ENCODE measurements around the gene EYA2.

EYA2 gene

DNA sequence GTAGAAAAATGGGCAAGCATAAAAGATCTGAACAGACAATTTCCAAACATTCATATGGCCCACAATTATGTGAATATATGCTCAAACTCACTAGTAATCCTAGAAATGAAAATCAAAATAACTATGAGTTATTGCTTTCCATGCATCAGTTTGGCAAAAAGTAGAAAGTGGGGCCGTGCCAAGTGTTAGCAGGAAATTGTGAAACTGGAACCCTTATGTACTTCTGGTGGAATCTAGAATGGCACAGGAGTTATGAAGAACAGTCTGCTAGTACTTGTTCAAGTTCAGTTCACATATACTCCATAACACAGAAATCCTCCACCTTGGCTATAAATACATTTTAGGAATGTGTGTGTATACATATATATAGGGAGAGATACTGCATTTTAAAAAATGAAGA is 89.8 kb downstream of the EYA2 start:
- DNase-seq: no peak

DNA sequence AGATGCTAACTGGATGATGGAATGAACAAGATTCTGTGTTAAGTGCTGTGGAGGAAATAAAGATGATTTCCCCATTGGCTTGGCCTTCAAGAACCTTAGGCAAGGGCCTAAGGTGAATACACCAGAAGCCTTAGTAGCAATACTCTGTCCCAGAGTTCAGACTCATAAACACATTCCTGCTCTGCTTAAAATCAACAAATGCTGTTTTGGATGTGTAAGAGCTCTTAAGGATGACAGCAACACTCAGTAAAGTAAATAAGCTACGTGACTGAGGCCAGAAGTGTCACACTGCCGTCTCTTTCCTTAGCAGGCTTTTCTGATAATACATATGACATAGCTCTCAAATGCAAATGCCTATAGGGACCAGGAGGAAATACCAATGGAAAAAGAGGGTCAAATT is 90.6 kb downstream of the EYA2 start:
- DNase-seq: no peak

DNA sequence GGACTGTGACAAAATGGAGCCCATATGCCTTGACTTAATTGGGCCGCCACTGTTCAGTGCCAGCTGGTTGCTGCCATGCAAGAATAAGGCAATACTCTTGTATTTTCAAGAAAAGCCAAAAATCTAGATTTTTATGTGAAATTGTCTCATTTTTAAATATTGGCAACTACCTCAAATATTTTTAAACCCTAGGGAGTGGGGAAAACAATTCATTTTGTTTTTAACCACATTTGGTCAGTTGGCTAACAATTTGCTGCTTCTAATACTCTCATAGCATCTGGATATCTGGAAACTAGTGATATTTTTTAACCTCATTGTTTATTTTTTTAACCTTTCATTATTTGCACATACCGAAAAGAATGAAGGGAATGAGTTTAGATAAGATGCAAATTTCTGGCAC is 91.0 kb downstream of the EYA2 start:
- no peak for DNase-seq

DNA sequence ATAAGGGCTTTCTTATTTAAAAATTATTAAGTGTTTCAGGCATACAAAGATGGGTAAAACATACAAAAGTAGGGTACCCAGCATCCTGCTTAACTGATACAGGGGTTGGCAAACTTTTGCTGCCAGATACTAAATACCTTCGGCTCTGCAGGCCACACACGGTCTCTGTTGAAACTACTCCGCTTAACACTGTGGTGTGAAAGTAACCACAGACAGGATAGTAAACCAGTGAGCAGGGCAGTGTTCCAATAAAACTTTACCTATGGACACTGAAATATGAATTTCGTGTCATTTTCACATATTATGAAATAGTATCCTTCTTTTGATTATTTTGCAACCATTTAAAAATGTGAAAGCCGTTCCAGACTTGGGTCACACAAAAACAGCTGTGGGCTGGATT is 92.4 kb downstream of the EYA2 start:
- no peak for DNase-seq

DNA sequence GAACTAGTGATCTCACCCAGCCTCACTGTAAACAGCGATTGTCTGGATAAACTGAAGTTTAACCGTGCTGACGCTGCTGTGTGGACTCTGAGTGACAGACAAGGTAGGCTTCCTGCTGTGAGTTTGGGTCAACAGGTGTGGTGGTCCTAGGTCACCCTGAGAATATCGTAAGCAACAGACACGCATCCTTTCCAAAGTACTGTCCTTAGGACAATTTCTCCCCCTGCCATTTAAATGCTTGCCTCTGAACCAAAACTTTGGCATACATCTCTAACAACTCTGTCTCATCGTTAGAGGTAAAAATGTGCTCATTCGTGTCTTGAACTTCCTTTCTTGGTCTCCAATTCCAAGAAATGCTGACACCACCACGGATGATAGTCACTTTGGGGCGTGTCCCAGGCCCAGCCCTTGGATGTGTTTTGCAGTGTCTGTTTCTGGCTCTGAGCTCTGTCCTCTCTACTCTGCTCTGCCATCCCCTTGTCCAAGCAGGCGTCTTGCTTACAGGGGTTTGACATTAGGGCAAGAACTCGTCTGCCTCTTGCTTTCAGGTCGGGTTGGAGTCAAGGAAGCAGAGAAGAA is 95.5 kb downstream of the EYA2 start:
- DNase-seq: no peak

DNA sequence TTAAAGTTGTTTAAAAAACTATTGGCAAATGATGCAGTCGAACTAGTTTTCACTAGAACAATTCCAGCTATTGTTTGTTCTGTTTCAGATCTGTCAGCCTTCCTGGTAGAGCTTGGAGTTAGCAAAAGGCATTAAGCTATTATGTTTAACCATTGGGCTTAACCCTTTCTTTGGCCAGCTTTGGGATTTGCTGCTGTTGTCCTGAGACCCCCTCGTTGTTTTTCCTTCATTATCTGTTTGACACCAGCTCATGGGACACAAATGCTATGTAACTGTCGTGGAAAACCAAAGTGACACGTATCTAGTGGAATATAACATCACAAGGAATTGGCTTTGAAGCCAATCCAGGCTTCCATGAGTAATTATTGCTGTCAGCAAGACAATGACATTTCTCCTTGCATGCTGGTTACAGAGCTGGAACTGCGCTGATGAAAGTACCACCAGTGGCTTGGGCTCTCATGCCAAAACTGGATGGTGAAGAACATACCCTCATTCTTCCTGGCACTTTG is 96.0 kb downstream of the EYA2 start:
- no peak for DNase-seq

DNA sequence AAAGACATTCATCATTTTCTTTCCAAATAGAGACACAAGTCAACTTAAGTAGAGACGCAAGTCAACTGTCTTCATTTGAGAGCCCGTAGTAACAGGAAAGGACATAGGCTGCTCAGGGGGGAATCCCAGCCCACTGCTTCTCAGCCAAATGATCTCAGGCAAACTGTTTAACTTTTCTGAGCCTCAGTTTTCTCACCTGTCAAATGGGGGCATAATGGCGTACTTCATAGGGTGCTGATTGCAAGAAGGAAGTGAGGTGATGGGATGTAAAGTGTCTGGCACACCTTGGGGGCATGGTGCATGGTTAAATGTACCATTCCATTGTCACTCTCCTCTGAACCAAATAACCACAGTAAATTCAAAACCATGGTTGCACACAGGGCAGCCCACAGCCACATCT is 96.5 kb downstream of the EYA2 start:
- DNase-seq: no peak

DNA sequence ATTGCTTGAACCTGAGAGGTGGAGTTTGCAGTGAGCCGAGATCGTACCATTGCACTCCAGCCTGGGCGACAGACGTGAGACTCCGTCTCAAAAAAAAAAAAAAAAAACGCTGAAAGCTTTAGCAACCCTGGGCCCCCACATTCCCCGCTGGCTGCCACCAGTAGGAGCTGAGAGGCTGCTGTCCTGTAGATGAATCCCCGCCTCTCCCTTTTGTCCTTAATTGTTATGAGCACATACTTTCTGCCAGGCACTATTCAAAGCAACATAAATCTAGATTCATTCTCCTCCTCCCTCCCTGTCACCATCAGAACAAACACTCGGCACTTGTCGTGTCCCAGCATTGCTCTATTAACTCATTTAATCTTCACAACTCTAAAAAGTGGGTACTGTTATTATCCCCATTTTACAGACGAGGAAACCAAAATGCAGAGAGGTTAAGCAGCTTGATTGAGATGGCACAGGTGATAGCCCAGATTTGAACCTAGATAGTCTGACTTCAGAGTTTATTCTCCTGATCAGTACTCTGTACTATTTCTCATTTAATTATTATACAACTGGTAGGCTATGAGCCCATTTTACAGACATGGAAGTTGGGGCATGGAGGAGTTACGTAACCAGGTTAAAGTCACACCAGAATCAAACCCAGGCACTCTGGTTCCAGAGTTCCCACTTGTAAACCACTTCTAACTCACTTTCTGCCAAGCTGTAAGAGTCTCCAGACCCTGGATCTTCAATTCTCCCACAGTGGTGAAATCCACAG is 97.4 kb downstream of the EYA2 start:
- no peak for DNase-seq

DNA sequence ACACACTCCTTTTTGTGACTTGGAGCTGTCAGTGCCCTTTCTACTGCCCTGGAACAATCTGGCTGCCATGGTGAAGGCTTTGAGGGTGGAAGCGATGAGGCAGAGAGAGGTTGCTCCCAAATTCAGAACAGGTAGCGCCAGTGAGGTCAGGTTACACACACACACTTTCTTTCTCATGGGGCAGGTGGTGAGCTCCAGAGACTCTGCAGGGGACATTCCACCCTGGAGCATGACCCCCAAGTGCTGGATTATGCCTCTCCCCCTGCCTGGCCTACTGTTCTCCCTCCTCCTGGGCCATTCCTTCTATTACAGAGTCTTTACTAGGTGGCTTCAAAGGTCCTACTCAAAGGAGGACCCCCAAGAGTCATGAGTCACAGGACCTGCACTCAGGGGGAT is 98.0 kb downstream of the EYA2 start:
- no peak for DNase-seq

DNA sequence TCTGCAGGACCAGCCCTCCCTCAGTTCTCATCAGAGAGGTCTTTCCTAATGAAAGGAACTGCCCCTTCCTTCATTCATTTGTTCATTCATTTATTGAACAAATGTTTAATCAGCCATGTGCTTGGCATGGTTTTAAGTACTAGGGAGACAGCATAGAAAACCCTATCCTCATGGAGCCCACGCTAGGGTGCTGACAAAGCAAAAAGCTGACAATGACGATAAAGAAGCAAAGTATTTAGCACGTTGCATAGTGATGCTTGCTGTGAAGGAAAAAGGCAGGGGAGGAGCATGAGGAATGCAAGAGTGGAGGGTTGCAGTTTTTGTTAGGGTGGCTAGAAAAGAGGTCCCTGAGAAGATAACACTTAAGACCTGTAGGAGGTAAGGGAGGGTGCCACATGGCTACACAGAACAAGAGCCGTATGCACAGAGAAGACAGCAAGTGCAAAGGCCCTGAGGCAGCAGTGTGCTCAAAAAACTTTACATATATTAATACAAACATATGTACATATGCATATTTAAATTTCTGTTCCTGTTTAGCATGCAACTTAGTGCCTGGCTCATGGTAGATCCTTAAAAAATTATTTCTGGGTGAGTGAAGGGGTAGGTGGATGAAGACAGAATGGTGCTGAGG is 98.9 kb downstream of the EYA2 start:
- DNase-seq: no peak

DNA sequence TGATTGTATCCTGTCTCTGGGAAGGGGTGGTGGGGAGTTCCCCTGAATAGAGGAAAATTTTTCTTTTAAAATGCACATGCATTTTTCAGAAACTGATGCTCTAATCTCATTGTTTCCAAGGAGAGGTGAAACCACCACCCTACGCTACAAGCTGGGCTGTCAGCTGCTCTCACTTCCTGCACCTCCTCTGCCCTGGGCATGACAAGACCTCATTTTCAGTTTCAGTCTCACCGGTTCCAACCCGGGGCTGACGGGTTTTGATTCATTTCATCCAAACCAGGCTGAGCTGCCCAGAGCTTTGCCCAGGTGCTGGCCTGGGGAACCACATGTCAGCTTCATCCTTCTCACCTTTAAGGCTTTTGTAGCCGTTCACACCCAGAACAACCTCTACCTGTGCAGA is 99.7 kb downstream of the EYA2 start:
- no peak for DNase-seq

DNA sequence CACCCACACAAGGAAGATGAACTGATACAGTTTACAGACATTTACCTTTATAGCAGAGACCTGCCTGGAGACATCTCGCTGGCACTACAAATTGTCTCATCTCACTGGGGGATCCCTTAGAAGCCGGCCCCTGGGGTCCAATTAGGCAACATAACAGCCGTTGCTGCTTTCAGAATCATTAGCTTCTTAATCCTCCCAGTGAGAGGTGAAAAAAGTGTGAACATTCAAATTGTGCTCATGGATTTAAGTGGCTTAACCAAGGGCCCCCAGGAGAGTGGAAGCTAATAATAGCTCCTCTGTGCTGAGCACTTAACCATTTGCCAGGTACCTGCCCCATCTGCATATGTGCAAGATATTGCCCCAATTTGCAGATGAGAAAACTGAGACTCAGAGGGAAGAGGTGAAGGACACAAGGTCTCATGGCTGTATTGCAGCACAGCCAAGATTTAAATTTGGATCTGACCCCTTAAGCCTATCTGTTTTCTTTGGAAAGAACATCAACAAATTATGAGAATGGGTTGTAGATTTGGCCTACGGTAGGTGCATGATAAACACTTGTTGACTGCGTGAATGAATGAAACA is 101.0 kb downstream of the EYA2 start:
- peak; percentile 16 for DNase-seq

DNA sequence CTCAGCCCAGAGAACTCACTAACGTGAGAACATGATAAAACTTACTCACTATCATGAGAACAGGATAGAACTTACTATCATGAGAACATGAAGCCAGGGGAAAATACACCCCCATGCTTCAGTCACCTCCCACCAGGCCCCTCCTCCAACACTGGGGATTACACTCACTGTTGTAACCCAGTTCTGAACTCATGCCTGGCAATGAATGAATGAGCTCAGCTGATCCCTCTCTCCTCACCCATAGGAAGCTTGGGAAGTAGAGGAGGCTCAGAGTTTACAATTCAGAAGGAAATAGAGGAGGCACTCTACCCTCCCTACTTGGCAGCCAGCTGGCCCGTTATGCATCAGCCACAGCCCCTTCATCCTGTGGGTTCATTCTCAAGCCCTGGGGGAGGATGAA is 102.5 kb downstream of the EYA2 start:
- no peak for DNase-seq

DNA sequence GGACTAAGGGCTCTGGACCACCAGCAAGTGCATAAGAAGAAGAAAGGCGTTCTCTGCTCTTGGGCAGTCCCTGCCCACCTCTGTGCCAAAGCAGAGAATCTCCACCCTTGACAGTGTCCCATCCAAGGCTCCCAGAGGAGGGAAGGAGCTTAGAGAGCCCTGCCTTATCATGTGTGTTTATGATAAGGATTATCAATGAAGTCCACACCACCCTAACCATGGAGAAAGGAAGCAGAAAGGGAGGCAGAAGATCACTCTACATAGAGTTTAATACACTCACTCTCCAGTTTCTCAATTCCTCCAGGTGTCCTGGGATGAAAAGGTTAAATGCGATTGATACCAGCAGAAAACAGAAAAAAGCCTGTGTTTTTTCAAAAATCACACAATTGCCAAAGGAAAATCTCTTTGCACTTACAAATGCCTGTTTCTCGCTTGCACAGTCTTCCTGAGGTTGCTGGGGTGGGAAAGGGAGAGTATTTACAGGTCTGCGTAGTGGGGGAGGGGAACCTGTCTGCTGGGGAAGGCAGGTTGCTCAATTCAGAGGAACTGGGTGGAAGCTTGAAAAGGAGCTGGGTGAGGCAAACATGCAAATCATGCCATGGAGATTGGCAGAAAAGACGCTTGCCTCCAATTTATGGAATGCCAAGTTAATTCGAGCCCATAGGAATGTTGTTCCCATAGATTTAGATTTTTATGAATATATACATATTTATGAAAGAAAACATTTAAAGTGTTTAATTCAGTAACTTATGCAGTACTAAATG is 104.0 kb downstream of the EYA2 start:
- no peak for DNase-seq

DNA sequence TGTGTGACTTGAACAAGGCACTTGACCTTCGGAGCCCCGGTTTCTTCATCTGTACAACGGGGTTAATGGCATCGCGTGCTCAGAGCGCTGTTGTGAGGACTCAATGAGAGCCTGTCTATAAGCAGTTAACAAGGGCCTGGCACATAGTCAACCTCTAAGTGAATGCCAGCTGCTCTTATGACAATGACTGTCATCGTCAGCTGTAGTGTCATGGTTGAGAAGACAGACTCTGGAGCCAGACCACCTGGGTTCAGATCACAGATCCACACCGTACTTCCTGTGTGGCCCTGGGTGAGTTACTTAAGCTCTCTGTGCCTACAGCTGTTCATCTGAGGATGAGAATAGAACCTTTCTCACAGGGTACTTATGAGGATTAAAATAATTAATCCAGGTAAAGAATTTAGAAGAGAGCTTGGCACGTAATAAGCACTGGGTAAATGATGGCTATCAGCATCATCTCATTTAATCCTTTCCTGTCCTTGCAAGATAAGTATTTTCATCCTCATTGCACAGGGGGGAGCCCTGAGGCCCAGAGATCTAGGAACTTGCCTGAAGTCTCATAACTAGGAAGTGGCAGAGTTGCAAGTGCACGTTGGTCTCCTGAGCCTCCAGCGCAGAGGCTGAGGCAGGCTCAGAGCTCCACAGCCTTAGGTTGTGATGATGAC is 105.3 kb downstream of the EYA2 start:
- DNase-seq: no peak

DNA sequence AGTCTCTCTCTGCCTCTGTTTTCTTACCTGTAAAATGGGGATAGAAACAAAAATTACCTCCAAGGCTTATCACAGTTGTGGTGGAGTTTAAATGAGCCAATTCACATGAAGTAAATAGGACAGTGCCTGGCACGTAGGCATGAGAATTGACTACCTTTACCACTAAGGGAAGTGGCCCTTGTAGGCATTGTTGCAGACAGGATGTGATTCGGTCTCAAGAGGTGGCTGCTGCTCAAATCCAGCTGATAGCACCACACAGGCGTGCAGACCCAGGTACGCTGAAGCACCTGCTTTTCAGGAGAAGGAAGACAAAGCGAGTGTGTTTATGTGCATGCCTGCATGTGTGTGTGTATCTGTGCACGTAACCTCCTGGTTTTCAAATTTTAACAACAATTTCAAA is 108.6 kb downstream of the EYA2 start:
- DNase-seq: no peak

DNA sequence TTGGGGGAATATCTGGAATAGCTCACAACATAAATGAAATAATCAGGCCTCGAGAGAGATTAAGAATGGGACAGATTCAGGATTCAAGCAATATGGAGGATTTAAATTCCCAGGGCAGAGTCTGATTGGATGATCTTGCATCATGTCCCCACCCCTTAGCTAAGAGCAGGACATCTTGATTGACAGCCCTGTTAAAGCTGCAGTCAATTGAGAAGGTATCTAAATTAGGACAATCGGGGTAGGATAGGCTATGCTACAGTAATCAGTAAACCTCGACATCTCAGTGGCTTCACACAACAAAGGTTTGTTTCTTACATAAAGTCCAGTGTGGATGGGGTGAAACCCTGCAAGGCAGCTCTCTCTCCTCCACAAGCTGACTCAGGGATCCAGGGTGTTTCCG is 109.5 kb downstream of the EYA2 start:
- no peak for DNase-seq

DNA sequence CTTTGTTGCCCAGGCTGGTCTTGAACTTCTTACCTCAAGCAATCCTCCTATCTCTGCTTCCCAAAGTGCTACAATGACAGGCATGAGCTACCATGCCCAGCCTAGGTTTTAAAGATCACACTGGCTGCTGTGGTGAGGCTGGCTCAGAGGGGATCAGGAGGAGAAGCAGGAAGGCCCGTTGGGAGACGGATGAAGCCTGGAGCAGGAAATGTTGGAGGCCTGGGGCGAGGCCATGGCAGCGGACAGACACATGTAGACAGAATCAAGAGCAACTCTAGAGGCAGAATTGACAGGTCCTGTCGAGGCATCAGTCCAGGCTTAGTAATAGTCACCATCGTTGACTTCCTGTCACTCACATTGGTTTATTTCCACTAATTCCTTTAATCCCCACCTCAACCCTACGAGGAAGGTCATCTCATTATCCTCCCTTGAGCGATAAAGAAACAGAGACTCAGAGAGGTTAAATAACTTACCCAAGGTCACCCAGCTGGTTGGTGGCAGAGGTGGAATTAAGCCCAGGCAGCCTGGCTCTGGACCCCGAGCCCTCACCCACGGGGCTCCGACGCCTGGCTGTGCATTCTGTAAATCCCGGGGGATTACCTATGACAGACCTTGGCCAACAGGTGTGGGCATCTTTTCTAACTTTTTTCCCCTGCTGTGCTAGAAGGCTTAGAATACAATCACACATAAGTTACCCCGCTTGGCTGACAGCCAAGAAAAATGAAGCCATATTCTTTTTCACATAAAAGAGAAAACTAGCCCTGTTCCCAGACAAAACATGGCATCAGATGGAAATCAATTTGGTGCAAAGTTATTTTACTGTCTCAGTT is 113.4 kb downstream of the EYA2 start:
- no peak for DNase-seq

DNA sequence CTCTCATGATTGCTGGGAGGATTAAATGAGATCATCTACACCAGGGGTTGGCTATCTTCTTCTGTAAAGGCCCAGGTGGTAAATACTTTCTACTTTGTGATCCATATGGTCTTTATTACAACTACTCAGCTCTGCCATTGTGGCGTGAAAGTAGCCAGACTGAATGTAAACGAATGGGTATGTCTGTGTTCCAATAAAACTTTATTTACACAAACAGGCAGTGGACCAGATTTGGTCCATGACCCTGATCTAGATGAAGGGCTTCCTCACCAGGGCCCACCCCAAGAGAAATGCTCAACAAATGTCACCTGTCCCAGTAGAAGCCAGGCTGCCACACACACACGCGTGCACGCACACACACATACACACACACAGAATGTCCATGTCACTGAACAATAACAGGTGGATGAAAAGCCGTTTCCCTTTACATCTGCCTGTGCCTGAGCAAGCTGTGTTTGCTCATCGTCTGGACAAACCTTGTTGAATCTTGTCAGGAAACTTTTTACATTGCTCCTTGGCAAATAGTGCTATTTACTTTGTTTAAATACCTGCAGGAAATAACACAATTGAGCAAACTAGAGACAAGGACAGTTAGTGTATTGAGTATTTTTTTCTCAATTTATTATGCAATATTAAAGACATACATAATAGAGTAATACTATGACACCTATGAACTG is 114.3 kb downstream of the EYA2 start:
- DNase-seq: peak; percentile 49

DNA sequence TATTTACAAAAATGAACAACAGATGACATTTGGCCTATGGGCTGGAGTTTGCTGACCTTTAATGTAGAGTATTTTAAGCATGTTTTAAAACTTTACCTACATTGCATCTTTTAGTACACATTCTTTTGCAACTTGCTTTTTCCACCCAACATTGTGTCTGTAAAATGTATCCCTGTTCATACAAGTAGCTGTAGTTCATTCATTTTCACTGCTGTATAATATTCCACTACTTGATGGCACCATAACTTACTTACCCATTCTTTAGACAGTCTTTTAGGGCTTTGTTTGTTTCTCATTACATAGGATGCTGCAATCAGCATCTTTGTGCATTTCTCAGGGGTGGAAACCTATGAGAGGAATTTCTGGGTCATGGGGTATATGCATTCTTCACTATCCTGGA is 115.1 kb downstream of the EYA2 start:
- no peak for DNase-seq

DNA sequence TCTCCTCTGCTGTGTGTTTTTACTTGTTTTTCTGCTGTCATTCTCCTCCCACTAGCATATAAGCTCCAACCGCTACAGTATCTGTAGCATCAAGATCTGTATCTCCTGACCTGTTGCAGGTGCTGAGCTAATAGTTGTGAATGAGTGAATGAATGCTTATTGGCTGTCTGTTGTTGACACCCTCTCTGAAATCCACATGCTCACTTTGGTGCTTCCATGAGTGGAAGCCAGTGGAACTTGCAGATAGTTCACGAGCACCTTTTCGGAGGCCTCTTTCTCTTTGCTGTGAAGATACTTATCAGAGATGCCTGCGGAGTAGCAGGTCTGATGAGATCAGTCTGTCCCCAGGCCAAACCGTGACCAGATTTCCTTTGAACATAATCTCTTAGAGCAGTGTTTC is 117.3 kb downstream of the EYA2 start:
- DNase-seq: no peak

Measured in NCI-H1417 treated with DMSO at 0.1 percent for 48 hours (cell line).